Common myeloid progenitor, CD34-positive (primary cell): Measurements from ENCODE around the gene CACNB3.

Source experiments
- CTCF ChIA-PET: fragments of 350-600 bp; sonication (Branson Sonifier 250); formaldehyde crosslinking; loops from one replicate; lab custom pipeline; 2021; ENCODE audit warnings: antibody characterized with exemption; lab: Charles Lee
- POLR2A ChIA-PET: fragments of 350-600 bp; sonication (Branson Sonifier 250); formaldehyde crosslinking; loops from one replicate; lab custom pipeline; 2021; ENCODE audit warnings: antibody characterized with exemption; lab: Charles Lee
- DNase-seq, 3 donors: peaks; one replicate each; pipeline versions ENCODE4 v3.0.0 to v3.0.0-alpha.2; 2013
- H3K27ac ChIP-seq, 2 experiments: 1 replicate in 1 of 2; 2 replicates in 1 of 2; pipeline ENCODE4 v1.7.0; 2013; ENCODE audit warnings: inconsistent platforms in 2 of 2, low read length in 2 of 2, mild to moderate bottlenecking in 2 of 2, low read depth in 1 of 2, moderate library complexity in 1 of 2; ENCODE audit not compliant: severe bottlenecking in 2 of 2, insufficient read depth in 1 of 2, poor library complexity in 1 of 2
- H3K27me3 ChIP-seq, 5 experiments: replicated peaks in 2 of 5; 1 replicate in 3 of 5; 2 replicates in 2 of 5; pipeline versions ENCODE4 v1.6.1 to v1.7.0; 2013; ENCODE audit warnings: low read length in 4 of 5, mild to moderate bottlenecking in 2 of 5, moderate library complexity in 2 of 5, inconsistent platforms in 1 of 5; ENCODE audit not compliant: insufficient read depth in 5 of 5, control insufficient read depth in 4 of 5
- H3K36me3 ChIP-seq, 4 experiments: 1 replicate in 2 of 4; 2 replicates in 2 of 4; pipeline versions ENCODE4 v1.6.1 to v1.7.0; 2013; ENCODE audit warnings: low read length in 3 of 4, control low read depth in 1 of 4, mild to moderate bottlenecking in 1 of 4; ENCODE audit not compliant: control insufficient read depth in 4 of 4, insufficient read depth in 4 of 4
- H3K4me1 ChIP-seq, 4 experiments: 1 replicate in 3 of 4; 2 replicates in 1 of 4; pipeline versions ENCODE4 v1.6.1 to v1.7.1; 2013; ENCODE audit warnings: low read length in 3 of 4, mild to moderate bottlenecking in 3 of 4, control low read depth in 1 of 4, inconsistent platforms in 1 of 4, moderate library complexity in 1 of 4; ENCODE audit not compliant: control insufficient read depth in 4 of 4, insufficient read depth in 4 of 4; ENCODE audit errors: control extremely low read depth in 1 of 4
- H3K4me3 ChIP-seq, 7 experiments: 1 replicate in 4 of 7; 2 replicates in 3 of 7; pipeline versions ENCODE4 v1.5.1 to v1.7.0; 2013; ENCODE audit warnings: mild to moderate bottlenecking in 7 of 7, low read length in 6 of 7, moderate library complexity in 6 of 7, inconsistent platforms in 2 of 7, low read depth in 2 of 7, control low read depth in 1 of 7; ENCODE audit not compliant: insufficient read depth in 4 of 7, control insufficient read depth in 1 of 7; ENCODE audit errors: extremely low read depth in 1 of 7
- H3K9me3 ChIP-seq, 5 experiments: 1 replicate in 4 of 5; 2 replicates in 1 of 5; pipeline versions ENCODE4 v1.6.1 to v1.7.1; 2013; ENCODE audit warnings: low read length in 4 of 5, mild to moderate bottlenecking in 2 of 5, inconsistent platforms in 1 of 5, low read depth in 1 of 5, moderate library complexity in 1 of 5; ENCODE audit not compliant: control insufficient read depth in 4 of 5, insufficient read depth in 2 of 5; ENCODE audit errors: control extremely low read depth in 1 of 5
- WGBS: methylation state at CpG from one replicate; pipeline ENCODE4 v1.1.5; 2013; ENCODE audit not compliant: insufficient coverage; 5-methylcytosine and 5-hydroxymethylcytosine counted together

CACNB3 gene

DNA sequence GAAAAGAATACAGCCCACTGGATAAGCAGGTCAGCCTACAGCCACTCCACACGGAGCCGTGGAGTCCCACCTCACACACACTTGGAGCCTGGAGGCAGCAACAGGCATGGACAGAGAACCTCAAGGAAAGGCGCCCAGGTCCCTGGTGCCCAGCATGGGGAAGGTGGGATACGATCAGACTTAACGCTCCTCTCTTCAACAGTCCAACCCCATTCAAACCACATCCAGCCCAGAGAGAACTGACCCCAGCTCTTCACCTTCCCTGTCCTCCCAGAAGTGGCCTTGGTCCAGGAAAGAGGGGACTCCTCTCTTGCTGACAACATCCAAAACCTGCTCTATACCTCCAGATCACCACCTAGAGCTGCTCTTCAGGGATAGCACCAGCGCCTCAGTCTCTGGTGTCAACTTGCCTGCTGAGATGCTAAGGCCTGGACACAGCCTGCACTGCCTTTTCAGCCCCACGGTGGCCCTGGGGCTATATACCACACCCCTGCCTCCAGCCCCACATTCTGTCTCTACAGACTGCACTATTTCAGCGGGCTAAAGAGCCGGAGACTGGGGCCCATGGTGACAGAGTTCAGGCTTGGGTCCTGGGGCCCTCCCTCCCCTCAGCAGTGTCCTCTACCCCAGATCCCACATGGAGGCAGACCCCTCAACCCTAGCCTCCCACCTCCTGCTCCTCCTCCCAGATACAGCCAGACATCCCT, 36.4 kb upstream of the CACNB3 start:
- Histone ChIP-seq H3K4me1 (peaks cover 0 to 29% (median 25%) of the 10 kb centered on the region in 4 experiments), H3K27me3 (no peaks in the 10 kb centered on the region), H3K27ac (peak overlapping the region in 1 of 2 experiments; percentile 26), H3K9me3 (no peaks in the 10 kb centered on the region), H3K4me3 (no peak overlapping the region), H3K36me3 (peaks cover 0 to 23% (median 5%) of the 10 kb centered on the region in 4 experiments)
- 88% methylated on average over 8 of the region's 9 CpGs for WGBS
- ChIA-PET CTCF (interaction anchor here (1.5 to 15.0 kb wide), 5 partner anchors 11 to 48 kb away, joined by 3 to 119 read pairs (median 5); partner anchors contain the start of gene ADCY6), POLR2A (no interaction called here)
- no peak for DNase-seq

DNA sequence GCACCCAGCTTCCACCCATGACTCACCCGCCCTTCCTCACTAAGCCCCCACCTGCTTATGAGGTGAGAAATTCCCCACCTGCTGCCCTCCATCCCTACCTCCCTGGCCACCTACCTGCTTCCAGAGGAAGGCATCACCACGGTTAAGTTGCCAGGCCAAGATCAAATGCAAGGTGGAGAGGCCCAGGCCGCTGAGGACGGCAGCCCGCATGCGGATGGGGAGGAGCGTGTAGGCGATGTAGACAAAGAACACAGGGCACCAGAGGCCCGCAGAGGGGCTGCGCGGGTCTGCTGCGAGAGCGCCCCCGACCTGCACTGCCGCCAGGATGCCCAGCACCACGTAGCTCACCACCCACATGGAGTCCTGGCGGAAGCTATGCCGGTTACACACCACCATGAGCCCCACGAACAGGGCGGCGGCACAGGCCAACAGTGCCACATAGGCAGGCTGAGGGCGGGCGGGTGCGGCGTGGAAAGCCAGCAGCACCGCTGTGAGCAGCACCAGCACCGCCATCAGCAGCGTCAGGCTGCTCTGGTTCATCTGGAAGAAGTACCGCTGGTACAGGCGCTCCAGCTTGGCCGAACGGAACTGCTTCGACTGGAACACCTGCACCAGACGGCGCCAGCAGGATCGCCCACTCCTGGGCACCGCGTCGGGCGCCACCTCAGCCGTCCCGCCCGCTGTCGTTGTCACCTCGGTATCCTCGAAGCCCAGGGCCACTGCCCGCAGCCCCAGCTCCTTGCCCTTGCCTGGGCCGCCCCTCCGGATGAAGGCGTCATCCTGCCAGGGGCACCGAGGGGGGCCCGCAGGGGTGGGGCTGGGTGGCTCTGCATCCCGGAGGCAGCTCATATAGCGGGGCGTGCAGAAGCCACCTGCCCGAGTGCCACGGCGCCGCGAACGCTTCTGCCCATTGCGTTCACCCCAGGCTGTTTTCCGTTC, 35.6 kb upstream of the CACNB3 start:
- no peak overlapping the region for H3K27ac ChIP-seq
- no peaks in the 10 kb centered on the region for H3K27me3 ChIP-seq
- peaks cover 0 to 15% (median 1%) of the 10 kb centered on the region in 4 experiments for H3K36me3 ChIP-seq
- no peak for DNase-seq
- no peaks in the 10 kb centered on the region for H3K9me3 ChIP-seq
- CTCF ChIA-PET, result interaction anchor here (1.0 to 15.0 kb wide), 5 partner anchors 10 to 32 kb away, joined by 4 to 119 read pairs (median 5); partner anchors contain the start of gene ADCY6
- WGBS, result 99% methylated on average over 48 of the region's 63 CpGs
- POLR2A ChIA-PET, result no interaction called here
- H3K4me1 ChIP-seq, result peaks cover 0 to 35% (median 30%) of the 10 kb centered on the region in 4 experiments
- no peak overlapping the region for H3K4me3 ChIP-seq

- Histone ChIP-seq H3K4me3 (no peak overlapping the region), H3K9me3 (no peaks in the 10 kb centered on the region), H3K4me1 (peaks cover 0 to 42% (median 37%) of the 10 kb centered on the region in 4 experiments), H3K27ac (no peak overlapping the region), H3K36me3 (peaks cover 0 to 11% (median 1%) of the 10 kb centered on the region in 4 experiments), H3K27me3 (no peaks in the 10 kb centered on the region)
- no peak for DNase-seq
- POLR2A ChIA-PET, result no interaction called here
- CTCF ChIA-PET, result interaction anchor here (1.0 to 3.0 kb wide), 3 partner anchors 11 to 31 kb away, joined by 4 to 21 read pairs (median 4); no protein-coding TSS in a partner anchor
- 100% methylated on average over 1 of the region's 4 CpGs for WGBS
Observed at GRCh38 chr12:48783432-48783831, 34.9 kb upstream of the CACNB3 start.

- Histone ChIP-seq H3K4me3 (peak overlapping the region in 2 of 7 experiments; percentile 76 to 88), H3K27me3 (no peaks in the 10 kb centered on the region), H3K9me3 (no peaks in the 10 kb centered on the region), H3K4me1 (peaks cover 0 to 23% (median 17%) of the 10 kb centered on the region in 4 experiments), H3K27ac (no peak overlapping the region), H3K36me3 (peaks cover 0 to 11% (median 1%) of the 10 kb centered on the region in 4 experiments)
- POLR2A ChIA-PET, result no interaction called here
- WGBS, result 90% methylated on average over 3 of the region's 7 CpGs
- CTCF ChIA-PET, result interaction anchor here (1.0 to 12.6 kb wide), 3 partner anchors 12 to 35 kb away, joined by 3 to 218 read pairs (median 119); no protein-coding TSS in a partner anchor
- DNase-seq, result no peak
Observed at GRCh38 chr12:48786591-48787544, 31.4 kb upstream of the CACNB3 start.

DNA sequence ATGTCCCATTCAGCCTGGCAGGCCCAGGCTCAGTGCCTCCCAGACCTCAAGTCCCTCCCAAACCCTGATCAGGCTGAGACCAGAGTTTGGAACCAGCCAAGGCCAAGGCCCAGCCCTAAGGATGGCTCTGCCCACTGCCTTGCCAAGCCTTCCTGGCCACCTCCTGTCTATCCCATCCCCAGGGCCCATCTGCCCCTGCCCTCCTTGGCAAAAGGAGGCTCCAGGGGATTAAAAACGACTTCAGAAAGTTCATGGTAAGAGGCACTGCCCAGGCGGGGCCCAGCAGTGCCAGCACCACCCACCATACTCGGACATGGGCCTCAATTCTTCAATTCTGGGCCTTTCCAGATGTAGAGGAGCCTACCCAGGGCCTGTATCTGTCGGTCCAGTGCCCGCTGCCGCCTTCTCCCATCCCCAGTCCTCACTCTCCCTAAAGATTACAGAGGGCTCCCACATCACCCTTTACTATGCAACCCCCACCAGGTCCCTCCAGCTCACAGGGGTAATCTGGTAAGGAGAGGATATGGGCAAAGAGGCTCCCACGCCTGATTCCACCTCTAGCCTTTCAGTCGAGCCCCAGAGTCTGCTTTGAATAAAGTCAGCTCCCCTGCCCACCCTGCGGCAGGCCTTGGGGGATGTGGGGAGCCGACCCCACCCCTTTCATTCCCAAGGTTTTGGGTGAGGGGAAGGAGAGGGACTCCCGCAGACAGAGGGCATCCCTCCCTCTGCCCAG, 30.3 kb upstream of the CACNB3 start:
- no peaks in the 10 kb centered on the region for H3K27me3 ChIP-seq
- WGBS, result 26% methylated on average over 5 of the region's 11 CpGs
- ChIA-PET CTCF (interaction anchor here (11.2 to 12.6 kb wide), 2 partner anchors 13 to 36 kb away, joined by 119 to 218 read pairs; no protein-coding TSS in a partner anchor), POLR2A (no interaction called here)
- peak overlapping the region in 1 of 2 experiments; percentile 58 for H3K27ac ChIP-seq
- DNase-seq, result no peak
- peak overlapping the region; percentile 52 to 88 (median 71) for H3K4me3 ChIP-seq
- H3K9me3 ChIP-seq, result no peaks in the 10 kb centered on the region
- H3K4me1 ChIP-seq, result peaks cover 0 to 23% (median 17%) of the 10 kb centered on the region in 4 experiments
- peaks cover 0 to 2% (median 0%) of the 10 kb centered on the region in 4 experiments for H3K36me3 ChIP-seq

GRCh38 chr12:48788524-48788853, 29.8 kb upstream of the CACNB3 start:
- Histone ChIP-seq H3K4me3 (peak overlapping the region; percentile 52 to 88 (median 71)), H3K27ac (peak overlapping the region in 1 of 2 experiments; percentile 58), H3K27me3 (no peaks in the 10 kb centered on the region), H3K36me3 (no peaks in the 10 kb centered on the region), H3K9me3 (no peaks in the 10 kb centered on the region), H3K4me1 (peaks cover 0 to 23% (median 17%) of the 10 kb centered on the region in 4 experiments)
- ChIA-PET POLR2A (no interaction called here), CTCF (interaction anchor here (1.8 to 12.6 kb wide), 4 partner anchors 14 to 37 kb away, joined by 8 to 218 read pairs (median 64); no protein-coding TSS in a partner anchor)
- peak in 1 of 3 donors; percentile 20 for DNase-seq
- WGBS, result 0% methylated on average over 10 of the region's 25 CpGs
